ENCODE measurements around the gene DEAF1.

DEAF1 gene

DNA sequence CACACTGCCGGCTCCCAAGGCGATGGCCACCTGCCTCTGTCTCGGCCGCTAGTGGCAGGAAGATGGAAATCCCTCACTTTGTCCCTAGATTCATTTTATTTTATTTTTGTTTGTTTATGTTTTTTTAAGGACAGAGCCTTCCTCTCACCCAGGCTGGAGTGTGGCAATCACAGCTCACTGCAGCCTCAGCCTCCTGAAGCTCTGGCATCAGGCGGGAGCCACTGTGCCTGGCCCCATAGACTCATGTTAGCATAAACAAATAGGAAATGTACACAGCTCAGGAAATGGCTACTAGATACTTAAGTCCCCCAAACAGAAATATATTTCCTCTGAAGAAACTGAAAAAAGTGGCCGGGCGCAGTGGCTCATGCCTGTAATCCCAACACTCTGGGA, 4.1 kb upstream of the DEAF1 start:
- Histone ChIP-seq H4K20me1 (ENCODE audit: insufficient read depth, low read length, poor library complexity, severe bottlenecking) (no peaks in the 10 kb centered on the region), H2AFZ (ENCODE audit: low read length) (no peak overlapping the region), H3K4me3 (ENCODE audit: low read length, poor library complexity, severe bottlenecking) (no peak overlapping the region), H3K27me3 (ENCODE audit: insufficient read depth, low read length, poor library complexity, severe bottlenecking) (no peaks in the 10 kb centered on the region), H3K9me2 (replicated peaks; ENCODE audit: low read depth, low read length) (no peaks in the 10 kb centered on the region), H3K79me2 (ENCODE audit: insufficient read depth, low read length) (peaks cover 26% of the 10 kb centered on the region), H3F3A (ENCODE audit: low read depth) (0 out of 2 replicates have a peak, but pooled peaks cover 4% of the 10 kb centered on the region), H3K4me2 (ENCODE audit: low read depth, low read length, poor library complexity, severe bottlenecking) (no peak overlapping the region), H3K36me3 (ENCODE audit: insufficient read depth, low read length) (no peaks in the 10 kb centered on the region), H3K9me3 (ENCODE audit: insufficient read depth, low read depth, low read length) (no peaks in the 10 kb centered on the region), H3K4me1 (ENCODE audit: insufficient read depth, low read length, poor library complexity, severe bottlenecking) (peaks cover 41% of the 10 kb centered on the region), H3K9ac (ENCODE audit: low read depth, low read length, poor library complexity, severe bottlenecking) (no peak overlapping the region)
- TF ChIP-seq, protein P1, sequence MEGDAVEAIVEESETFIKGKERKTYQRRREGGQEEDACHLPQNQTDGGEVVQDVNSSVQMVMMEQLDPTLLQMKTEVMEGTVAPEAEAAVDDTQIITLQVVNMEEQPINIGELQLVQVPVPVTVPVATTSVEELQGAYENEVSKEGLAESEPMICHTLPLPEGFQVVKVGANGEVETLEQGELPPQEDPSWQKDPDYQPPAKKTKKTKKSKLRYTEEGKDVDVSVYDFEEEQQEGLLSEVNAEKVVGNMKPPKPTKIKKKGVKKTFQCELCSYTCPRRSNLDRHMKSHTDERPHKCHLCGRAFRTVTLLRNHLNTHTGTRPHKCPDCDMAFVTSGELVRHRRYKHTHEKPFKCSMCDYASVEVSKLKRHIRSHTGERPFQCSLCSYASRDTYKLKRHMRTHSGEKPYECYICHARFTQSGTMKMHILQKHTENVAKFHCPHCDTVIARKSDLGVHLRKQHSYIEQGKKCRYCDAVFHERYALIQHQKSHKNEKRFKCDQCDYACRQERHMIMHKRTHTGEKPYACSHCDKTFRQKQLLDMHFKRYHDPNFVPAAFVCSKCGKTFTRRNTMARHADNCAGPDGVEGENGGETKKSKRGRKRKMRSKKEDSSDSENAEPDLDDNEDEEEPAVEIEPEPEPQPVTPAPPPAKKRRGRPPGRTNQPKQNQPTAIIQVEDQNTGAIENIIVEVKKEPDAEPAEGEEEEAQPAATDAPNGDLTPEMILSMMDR (conservative IDR thresholded peaks at IDR 0.05; ENCODE audit: low read length): no peak
- no peak for TF ChIP-seq EZH2phosphoT487 (IDR thresholded peaks at IDR 0.05; ENCODE audit: borderline replicate concordance)

DNA sequence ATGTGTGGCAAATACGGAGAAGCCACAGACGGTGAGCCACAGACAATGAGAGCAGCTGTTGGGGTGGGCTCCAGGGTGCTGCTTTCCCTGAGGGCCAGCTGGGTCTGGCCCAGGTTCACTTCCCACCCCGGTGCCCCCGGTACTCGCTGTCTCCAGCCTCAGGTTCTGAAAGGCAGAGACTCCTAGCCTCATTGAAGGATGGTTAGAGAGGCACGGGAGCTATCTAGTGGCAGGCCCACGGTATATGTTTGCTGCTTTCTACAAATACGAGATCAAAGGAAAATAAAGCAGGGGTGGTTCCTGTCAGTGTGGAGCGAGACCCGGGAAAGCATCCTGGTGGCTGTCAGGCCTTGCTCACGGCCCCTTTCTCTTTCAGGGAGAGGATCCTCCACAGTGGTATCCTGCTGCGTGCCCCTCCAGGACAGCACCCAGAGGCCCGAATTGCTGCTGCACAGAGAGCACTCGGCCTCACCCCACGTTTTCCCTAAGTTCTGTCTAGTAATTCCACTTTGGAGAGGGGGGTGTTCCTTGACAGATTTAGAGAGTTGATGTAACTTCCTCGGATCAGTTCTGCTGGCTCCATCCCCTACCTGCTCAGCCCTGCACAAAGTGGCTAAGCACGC, 3.6 kb upstream of the DEAF1 start:
- H3K4me1 ChIP-seq (ENCODE audit: insufficient read depth, low read length, poor library complexity, severe bottlenecking): peaks cover 45% of the 10 kb centered on the region
- no peaks in the 10 kb centered on the region for H3K9me3 ChIP-seq (ENCODE audit: insufficient read depth, low read depth, low read length)
- no peak overlapping the region for H3K4me3 ChIP-seq (ENCODE audit: low read length, poor library complexity, severe bottlenecking)
- H3F3A ChIP-seq (ENCODE audit: low read depth): 0 out of 2 replicates have a peak, but pooled peaks cover 4% of the 10 kb centered on the region
- no peak overlapping the region for H2AFZ ChIP-seq (ENCODE audit: low read length)
- no peaks in the 10 kb centered on the region for H3K9me2 ChIP-seq (replicated peaks; ENCODE audit: low read depth, low read length)
- H3K79me2 ChIP-seq (ENCODE audit: insufficient read depth, low read length): peaks cover 31% of the 10 kb centered on the region
- H4K20me1 ChIP-seq (ENCODE audit: insufficient read depth, low read length, poor library complexity, severe bottlenecking): no peaks in the 10 kb centered on the region
- H3K9ac ChIP-seq (ENCODE audit: low read depth, low read length, poor library complexity, severe bottlenecking): peak overlapping the region; percentile 98
- no peak for TF ChIP-seq EZH2phosphoT487 (IDR thresholded peaks at IDR 0.05; ENCODE audit: borderline replicate concordance)
- TF ChIP-seq, protein P1 (conservative IDR thresholded peaks at IDR 0.05; ENCODE audit: low read length): no peak
- no peaks in the 10 kb centered on the region for H3K27me3 ChIP-seq (ENCODE audit: insufficient read depth, low read length, poor library complexity, severe bottlenecking)
- H3K4me2 ChIP-seq (ENCODE audit: low read depth, low read length, poor library complexity, severe bottlenecking): no peak overlapping the region
- no peaks in the 10 kb centered on the region for H3K36me3 ChIP-seq (ENCODE audit: insufficient read depth, low read length)

DNA sequence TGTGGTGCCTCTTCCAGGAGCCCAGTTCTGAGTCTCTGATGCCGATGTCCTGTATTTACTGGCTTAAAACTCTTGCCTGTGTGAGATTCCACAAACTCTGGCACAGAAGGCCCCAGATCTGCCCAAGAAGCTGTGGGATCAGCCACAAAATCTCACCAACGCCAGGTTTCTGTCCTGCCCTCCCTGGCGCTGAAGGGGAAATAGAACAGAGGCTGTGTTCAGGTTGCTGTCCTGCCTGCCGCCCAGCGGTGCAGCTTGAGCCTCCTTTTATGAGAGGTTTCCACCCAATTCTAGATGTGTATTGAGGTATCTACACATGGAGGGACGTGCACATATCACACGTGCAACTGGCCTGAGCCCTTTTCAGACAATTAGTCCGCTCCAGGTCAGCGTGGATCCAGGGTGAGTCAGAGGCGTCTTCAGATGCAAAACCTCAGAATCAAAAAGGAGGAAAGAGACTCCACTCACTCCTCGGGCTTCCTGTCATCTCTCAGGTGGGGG, 2.8 kb upstream of the DEAF1 start:
- Histone ChIP-seq H3K4me3 (ENCODE audit: low read length, poor library complexity, severe bottlenecking) (peak overlapping the region; percentile 7), H3K36me3 (ENCODE audit: insufficient read depth, low read length) (no peaks in the 10 kb centered on the region), H3F3A (ENCODE audit: low read depth) (0 out of 2 replicates have a peak, but pooled peaks cover 4% of the 10 kb centered on the region), H2AFZ (ENCODE audit: low read length) (no peak overlapping the region), H3K79me2 (ENCODE audit: insufficient read depth, low read length) (peaks cover 39% of the 10 kb centered on the region), H3K9me3 (ENCODE audit: insufficient read depth, low read depth, low read length) (no peaks in the 10 kb centered on the region), H3K27me3 (ENCODE audit: insufficient read depth, low read length, poor library complexity, severe bottlenecking) (no peaks in the 10 kb centered on the region), H3K9me2 (replicated peaks; ENCODE audit: low read depth, low read length) (no peaks in the 10 kb centered on the region), H4K20me1 (ENCODE audit: insufficient read depth, low read length, poor library complexity, severe bottlenecking) (peaks cover 6% of the 10 kb centered on the region), H3K4me1 (ENCODE audit: insufficient read depth, low read length, poor library complexity, severe bottlenecking) (peaks cover 45% of the 10 kb centered on the region), H3K9ac (ENCODE audit: low read depth, low read length, poor library complexity, severe bottlenecking) (peak overlapping the region; percentile 98), H3K4me2 (ENCODE audit: low read depth, low read length, poor library complexity, severe bottlenecking) (peak overlapping the region; percentile 76)
- TF ChIP-seq, protein P1 (conservative IDR thresholded peaks at IDR 0.05; ENCODE audit: low read length): no peak
- no peak for TF ChIP-seq EZH2phosphoT487 (IDR thresholded peaks at IDR 0.05; ENCODE audit: borderline replicate concordance)
